Coronary artery (tissue), 2 donors: ENCODE data around the gene GANAB.

ENCODE experiments used
- DNase-seq: peaks from one replicate; pipeline ENCODE4 v3.0.0-alpha.2; 2017; ENCODE audit warnings: low spot score
- H3K27ac ChIP-seq, 2 donors: fragments of 200-600 bp; sonication (generic); one replicate each; pipeline ENCODE4 v1.5.1; 2016 to 2019
- H3K4me3 ChIP-seq: fragments of 200-600 bp; sonication (generic); 2 replicates; pipeline ENCODE4 v1.5.1; 2016; ENCODE audit warnings: mild to moderate bottlenecking, moderate library complexity
- CTCF ChIP-seq: fragments of 200-600 bp; sonication (generic); IDR thresholded peaks from one replicate; pipeline ENCODE4 v1.5.1; 2019; ENCODE audit warnings: antibody characterized with exemption

The GANAB gene

GRCh38 chr11:62614275-62614674, 32.1 kb downstream of the GANAB start:
- peak overlapping the region in 1 of 2 donors; percentile 98 for H3K27ac ChIP-seq
- H3K4me3 ChIP-seq: no peak overlapping the region
- no peak for DNase-seq
- no peak for TF ChIP-seq CTCF

- Histone ChIP-seq H3K4me3 (peak overlapping the region; percentile 97), H3K27ac (peak overlapping the region; percentile 93 to 98)
- peak; percentile 86 for DNase-seq
- TF ChIP-seq CTCF: no peak
Observed at GRCh38 chr11:62613291-62613778, 33.1 kb downstream of the GANAB start.

- Histone ChIP-seq H3K27ac (peak within 1 kb of the TSS; percentile 93 to 98), H3K4me3 (peak within 1 kb of the TSS; percentile 97)
- peak; percentile 95 for TF ChIP-seq CTCF
- DNase-seq: peak; percentile 95
Observed at GRCh38 chr11:62612366-62613290, 33.8 kb downstream of the GANAB start, which contains the start of the genes EML3 and ROM1. Gene EML3 (minus strand): TSS chr11:62612775. CDS start chr11:62612457, 318 bp downstream. Gene ROM1 (plus strand): TSS chr11:62613257. CDS start chr11:62613282, 25 bp downstream.

GRCh38 chr11:62611705-62612365, 34.6 kb downstream of the GANAB start:
- TF ChIP-seq CTCF: no peak
- peak overlapping the region; percentile 93 to 98 for H3K27ac ChIP-seq
- DNase-seq: no peak
- peak overlapping the region; percentile 97 for H3K4me3 ChIP-seq

GRCh38 chr11:62610814-62611704, 35.4 kb downstream of the GANAB start:
- Histone ChIP-seq H3K27ac (peak overlapping the region; percentile 93 to 98), H3K4me3 (peak overlapping the region; percentile 97)
- no peak for DNase-seq
- no peak for TF ChIP-seq CTCF

GRCh38 chr11:62610403-62610802, 36.0 kb downstream of the GANAB start:
- TF ChIP-seq CTCF: no peak
- Histone ChIP-seq H3K4me3 (peak overlapping the region; percentile 97), H3K27ac (peak overlapping the region in 1 of 2 donors; percentile 98)
- no peak for DNase-seq
